OCI-LY1 (cell line): ENCODE measurements around the gene SPINK9.

Experiments
- CTCF ChIP-seq: fragments of 200-600 bp; sonication (generic), shearing (Covaris generic); IDR thresholded peaks from 2 replicates; pipeline ENCODE4 v1.5.1; 2017; ENCODE audit warnings: mild to moderate bottlenecking, antibody characterized with exemption, low read length, moderate library complexity, mixed read lengths
- EZH2 ChIP-seq: fragments of 200-600 bp; sonication (generic), shearing (Covaris generic); IDR thresholded peaks from 2 replicates; pipeline ENCODE4 v1.8.0; 2017; ENCODE audit warnings: borderline replicate concordance, mixed run types, mild to moderate bottlenecking, antibody characterized with exemption, low read length, moderate library complexity, mixed read lengths

GRCh38 chr5:148387325-148387724 is 52.0 kb downstream of the SPINK9 start:
- TF ChIP-seq CTCF (no peak), EZH2 (no peak)
